ENCODE results near the gene LETMD1.

GRCh38 chr12:51012570-51013236 lies 35.4 kb upstream of the LETMD1 start:
- TF ChIP-seq CTCF (IDR thresholded peaks at IDR 0.05; ENCODE audit: insufficient read depth, low read length, poor library complexity, severe bottlenecking) = no peak
- TF ChIP-seq EZH2phosphoT487 (conservative IDR thresholded peaks at IDR 0.05; ENCODE audit: low read length) = no peak
